ENCODE results near the gene CYFIP1.

- TF ChIP-seq CTCF (IDR thresholded peaks at IDR 0.05) (no peak), POLR2A (IDR thresholded peaks at IDR 0.05) (no peak)
Measured at GRCh38 chr15:22959321-22960101, 20.7 kb downstream of the CYFIP1 start.

Data from sigmoid colon (tissue), 3 donors.